GM18520 (cell line): ENCODE measurements around the gene PLOD2.

Experiments
- ATAC-seq: cut with Tn5 transposase; IDR thresholded peaks from one replicate; pipeline ENCODE4 v1.9.1; 2021; ENCODE audit not compliant: unreplicated experiment

The PLOD2 gene

GRCh38 chr3:146166826-146167225 lies 5.8 kb upstream of the PLOD2 start:
- ATAC-seq = no peak

- no peak for ATAC-seq
Measured at GRCh38 chr3:146166415-146166821, 5.4 kb upstream of the PLOD2 start.

- ATAC-seq = no peak
Measured at GRCh38 chr3:146165877-146166276, 4.9 kb upstream of the PLOD2 start.

GRCh38 chr3:146164971-146165769 lies 4.2 kb upstream of the PLOD2 start:
- no peak for ATAC-seq

- ATAC-seq = no peak
Measured at GRCh38 chr3:146164506-146164905, 3.5 kb upstream of the PLOD2 start.

- ATAC-seq = no peak
Measured at GRCh38 chr3:146164071-146164470, 3.1 kb upstream of the PLOD2 start.

- no peak for ATAC-seq
Measured at GRCh38 chr3:146163584-146163983, 2.6 kb upstream of the PLOD2 start.

- ATAC-seq = no peak
Measured at GRCh38 chr3:146162561-146162960, 1.6 kb upstream of the PLOD2 start.

- no peak for ATAC-seq
Measured at GRCh38 chr3:146161663-146162002, 649 bp upstream of the PLOD2 start.

- no peak for ATAC-seq
Measured at GRCh38 chr3:146160321-146160963, 542 bp downstream of the PLOD2 start.

- no peak for ATAC-seq
Measured at GRCh38 chr3:146159616-146160320, 1.2 kb downstream of the PLOD2 start.

- no peak for ATAC-seq
Measured at GRCh38 chr3:146159037-146159436, 1.9 kb downstream of the PLOD2 start.

GRCh38 chr3:146157325-146158060 lies 3.5 kb downstream of the PLOD2 start:
- ATAC-seq = no peak

- ATAC-seq = no peak
Measured at GRCh38 chr3:146156666-146157314, 4.2 kb downstream of the PLOD2 start.

GRCh38 chr3:146156095-146156494 lies 4.9 kb downstream of the PLOD2 start:
- no peak for ATAC-seq

GRCh38 chr3:146154995-146155394 lies 6.0 kb downstream of the PLOD2 start:
- ATAC-seq = no peak

GRCh38 chr3:146154316-146154715 lies 6.7 kb downstream of the PLOD2 start:
- no peak for ATAC-seq

GRCh38 chr3:146153429-146153828 lies 7.6 kb downstream of the PLOD2 start:
- no peak for ATAC-seq

GRCh38 chr3:146152834-146153233 lies 8.2 kb downstream of the PLOD2 start:
- no peak for ATAC-seq

GRCh38 chr3:146148468-146148931 lies 12.5 kb downstream of the PLOD2 start:
- ATAC-seq = no peak

GRCh38 chr3:146145642-146146041 lies 15.3 kb downstream of the PLOD2 start:
- ATAC-seq = no peak
